NCI-H1417 (cell line): ENCODE results near the gene ADCY3.

Experiments
- DNase-seq, 3 experiments: peaks; one replicate each; lab custom pipeline; 2025; lab: John Stamatoyannopoulos, UW

The ADCY3 gene

GRCh38 chr2:24830786-24831185, 89.3 kb downstream of the ADCY3 start:
- no peak for DNase-seq

- DNase-seq, result peak in 1 of 3 experiments; percentile 16
These were observed 89.7 kb downstream of the ADCY3 start for GRCh38 chr2:24830351-24830750.

- DNase-seq, result no peak
These were observed 91.6 kb downstream of the ADCY3 start for GRCh38 chr2:24828238-24828996.

GRCh38 chr2:24827321-24828237, 92.5 kb downstream of the ADCY3 start:
- peak; percentile 69 to 90 (median 83) for DNase-seq

GRCh38 chr2:24826773-24827145, 93.3 kb downstream of the ADCY3 start:
- DNase-seq, result no peak

GRCh38 chr2:24825883-24826772, 93.9 kb downstream of the ADCY3 start:
- no peak for DNase-seq

GRCh38 chr2:24824966-24825882, 94.8 kb downstream of the ADCY3 start:
- DNase-seq, result peak in 2 of 3 experiments; percentile 12 to 13

- DNase-seq, result no peak
These were observed 95.9 kb downstream of the ADCY3 start for GRCh38 chr2:24824071-24824588.

- peak; percentile 38 to 78 (median 43) for DNase-seq
These were observed 97.9 kb downstream of the ADCY3 start for GRCh38 chr2:24822049-24822706.

- no peak for DNase-seq
These were observed 98.6 kb downstream of the ADCY3 start for GRCh38 chr2:24821433-24821891.

- DNase-seq, result no peak
These were observed 99.2 kb downstream of the ADCY3 start for GRCh38 chr2:24820598-24821432.

GRCh38 chr2:24820175-24820513, 99.9 kb downstream of the ADCY3 start:
- no peak for DNase-seq

- DNase-seq, result no peak
These were observed 100.4 kb downstream of the ADCY3 start for GRCh38 chr2:24819442-24820174.

GRCh38 chr2:24818721-24819167, 101.3 kb downstream of the ADCY3 start:
- no peak for DNase-seq

GRCh38 chr2:24816884-24817283, 103.2 kb downstream of the ADCY3 start:
- no peak for DNase-seq

- no peak for DNase-seq
These were observed 103.6 kb downstream of the ADCY3 start for GRCh38 chr2:24816404-24816803.

GRCh38 chr2:24815171-24815570, 104.9 kb downstream of the ADCY3 start:
- no peak for DNase-seq

GRCh38 chr2:24814516-24814915, 105.5 kb downstream of the ADCY3 start:
- DNase-seq, result no peak
